ENCODE results near the gene TFDP2. TPM values are rescaled to one million over a fixed set of nuclear protein-coding genes. Genes with fewer than 3 reads are reported as not detected.

Gene TFDP2
- total RNA-seq, 2 experiments from 2014 or later, result 23.3 to 40.7 TPM

DNA sequence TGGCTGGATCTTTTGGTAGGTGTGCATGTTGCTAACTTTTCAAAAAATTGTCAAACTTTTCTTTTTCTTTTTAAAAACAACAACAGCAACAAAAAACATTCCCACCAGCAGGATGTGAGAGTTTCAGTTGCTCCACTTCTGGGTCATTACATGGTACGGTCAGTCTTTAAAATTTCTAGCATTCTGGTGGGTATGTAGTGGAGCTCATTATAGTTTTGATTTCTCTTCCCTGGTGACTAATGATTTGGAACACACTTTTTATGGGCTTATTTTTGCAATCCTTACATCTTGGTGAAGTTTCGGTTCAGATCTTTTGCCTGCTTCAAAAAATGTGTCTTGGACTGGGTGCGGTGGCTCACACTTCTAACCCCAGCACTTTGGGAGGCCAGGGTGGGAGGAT is 253.6 kb downstream of the TFDP2 start:
- ChIA-PET POLR2A (no interaction called here), CTCF (interaction anchor here (0.9 kb wide), 1 partner anchor 39 kb away, joined by 4 read pairs; no protein-coding TSS in a partner anchor)
- Mint-ChIP-seq H3K4me1 (peaks cover 51% of the 10 kb centered on the region), H3K27me3 (no peaks in the 10 kb centered on the region), H3K36me3 (ENCODE audit: low read depth) (peaks cover 57% of the 10 kb centered on the region), H3K9me3 (ENCODE audit: low read depth) (peaks cover 10% of the 10 kb centered on the region), H3K4me3 (no peak overlapping the region), H3K27ac (no peak overlapping the region)
- ATAC-seq (no peak), DNase-seq (no peak)
- intact Hi-C loops (cut with DNase I, micrococcal nuclease), result no loop called here

DNA sequence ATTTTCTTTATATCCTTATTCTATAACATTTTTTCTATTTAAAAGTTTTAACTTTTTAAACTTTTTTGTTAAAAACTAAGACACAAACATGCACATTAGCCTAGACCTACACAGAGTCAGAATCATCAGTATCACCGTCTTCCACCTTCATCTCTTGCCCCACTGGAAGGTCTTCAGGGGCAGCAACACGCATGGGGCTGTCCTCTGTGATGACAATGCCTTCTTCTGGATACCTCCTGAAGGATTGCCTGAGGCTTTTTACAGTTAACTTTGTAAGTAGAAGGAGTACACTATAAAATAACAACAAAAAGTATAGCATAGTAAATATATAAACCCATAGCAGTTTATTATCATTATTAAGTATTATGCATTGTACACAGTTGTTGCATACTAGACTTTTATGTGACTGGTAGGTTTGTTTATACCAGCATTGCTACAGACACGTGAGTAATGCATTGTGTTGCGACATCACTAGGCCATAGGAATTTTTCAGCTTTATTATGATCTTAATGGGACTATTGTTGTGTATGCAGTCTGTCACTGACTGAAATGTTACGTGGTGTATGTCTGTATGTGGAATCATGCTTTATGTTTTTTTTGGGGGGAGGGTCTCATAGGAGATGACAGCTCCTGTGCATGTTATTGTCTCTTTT is 254.7 kb downstream of the TFDP2 start:
- peaks cover 48% of the 10 kb centered on the region for H3K36me3 Mint-ChIP-seq (ENCODE audit: low read depth)
- H3K27ac Mint-ChIP-seq, result no peak overlapping the region
- POLR2A ChIA-PET, result no interaction called here

More for the DNA sequence above, 254.7 kb downstream of the TFDP2 start:
- Mint-ChIP-seq H3K27me3 (no peaks in the 10 kb centered on the region), H3K4me3 (no peak overlapping the region), H3K9me3 (ENCODE audit: low read depth) (peaks cover 4% of the 10 kb centered on the region), H3K4me1 (peaks cover 50% of the 10 kb centered on the region)
- DNase-seq (no peak), ATAC-seq (no peak)
- CTCF ChIA-PET, result interaction anchor here (0.6 kb wide), 2 partner anchors 20 to 535 kb away, joined by 3 read pairs; no protein-coding TSS in a partner anchor
- intact Hi-C loops (cut with DNase I, micrococcal nuclease), result no loop called here

Other genes starting within 250 kb of the TFDP2 start
- gene GK5, start 76.0 kb upstream of the TFDP2 start, total RNA-seq, result 10 to 100 TPM; 10.3 to 13.2 TPM